Hematopoietic multipotent progenitor cell treated with erythropoietin and hydrocortisone succinate and interleukin-3 and kit ligand, for 15 days (in vitro differentiated cells): ENCODE measurements around the gene IL9R.
"Not testable (repeated sequence)": the region's sequence is repeated elsewhere in the genome, so short reads cannot be mapped to it uniquely, and the experiment has no call there.

Experiments
- DNase-seq: peaks from one replicate; pipeline ENCODE4 v3.0.0-alpha.2; 2015; ENCODE audit warnings: low spot score

IL9R gene

DNA sequence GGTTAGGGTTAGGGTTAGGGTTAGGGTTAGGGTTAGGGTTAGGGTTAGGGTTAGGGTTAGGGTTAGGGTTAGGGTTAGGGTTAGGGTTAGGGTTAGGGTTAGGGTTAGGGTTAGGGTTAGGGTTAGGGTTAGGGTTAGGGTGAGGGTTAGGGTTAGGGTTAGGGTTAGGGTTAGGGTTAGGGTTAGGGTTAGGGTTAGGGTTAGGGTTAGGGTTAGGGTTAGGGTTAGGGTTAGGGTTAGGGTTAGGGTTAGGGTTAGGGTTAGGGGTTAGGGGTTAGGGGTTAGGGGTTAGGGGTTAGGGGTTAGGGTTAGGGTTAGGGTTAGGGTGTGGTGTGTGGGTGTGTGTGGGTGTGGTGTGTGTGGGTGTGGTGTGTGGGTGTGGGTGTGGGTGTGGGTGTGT is 33.0 kb downstream of the IL9R start:
- not testable (repeated sequence) for DNase-seq
